Activated CD8-positive, alpha-beta T cell treated with anti-CD3 and anti-CD28 coated beads for 36 hours (primary cell): Measurements from ENCODE around the gene ZMYND10. TPM values are rescaled to one million over a fixed set of nuclear protein-coding genes. Genes with fewer than 3 reads are reported as not detected.

Experiments used
- ATAC-seq: fragments of 200-7000 bp; cut with Tn5 transposase; one replicate; pipeline ENCODE4 v1.10.0; 2021; ENCODE audit warnings: mild to moderate bottlenecking, moderate library complexity
- CTCF ChIA-PET: fragments of 350-600 bp; sonication (Branson Sonifier 250); formaldehyde crosslinking; loops from one replicate; lab custom pipeline; 2021; ENCODE audit warnings: antibody characterized with exemption; lab: Charles Lee
- POLR2A ChIA-PET: fragments of 350-600 bp; sonication (Branson Sonifier 250); formaldehyde crosslinking; loops from one replicate; lab custom pipeline; 2021; ENCODE audit warnings: antibody characterized with exemption; lab: Charles Lee
- DNase-seq: peaks from one replicate; pipeline ENCODE4 v3.0.0-alpha.2; 2020
- H3K27ac Mint-ChIP-seq: one replicate; pipeline ENCODE4 v1.8.0; 2021; ENCODE audit warnings: mild to moderate bottlenecking, mixed read lengths
- H3K27me3 Mint-ChIP-seq: one replicate; pipeline ENCODE4 v1.8.0; 2021; ENCODE audit warnings: mixed read lengths
- H3K36me3 Mint-ChIP-seq: one replicate; pipeline ENCODE4 v1.8.0; 2021; ENCODE audit warnings: low read depth, mixed read lengths
- H3K4me1 Mint-ChIP-seq: one replicate; pipeline ENCODE4 v1.8.0; 2021; ENCODE audit warnings: low read depth, mixed read lengths
- H3K4me3 Mint-ChIP-seq: one replicate; pipeline ENCODE4 v1.8.0; 2021; ENCODE audit warnings: mild to moderate bottlenecking, moderate library complexity, mixed read lengths
- H3K9me3 Mint-ChIP-seq: one replicate; pipeline ENCODE4 v1.8.0; 2021; ENCODE audit warnings: mixed read lengths
- intact Hi-C: fragments of 100-400 bp; cut with micrococcal nuclease; formaldehyde crosslinking; loops from one replicate; pipeline ENCODE4 v1.10.0; 2022
- total RNA-seq, 2 experiments: library from RNA; stranded (reverse); gene quantifications; one replicate each; pipeline ENCODE4 v1.2.3, GENCODE V29; 2021
- TF ChIP-seq, protein P1 (sequence below): fragments of 200-600 bp; IDR thresholded peaks from one replicate; pipeline ENCODE4 v1.8.0; 2022; ENCODE audit warnings: antibody characterized with exemption, mild to moderate bottlenecking

Gene ZMYND10
- total RNA-seq, 2 experiments from 2014 or later, result 1.5 to 2.6 TPM

DNA sequence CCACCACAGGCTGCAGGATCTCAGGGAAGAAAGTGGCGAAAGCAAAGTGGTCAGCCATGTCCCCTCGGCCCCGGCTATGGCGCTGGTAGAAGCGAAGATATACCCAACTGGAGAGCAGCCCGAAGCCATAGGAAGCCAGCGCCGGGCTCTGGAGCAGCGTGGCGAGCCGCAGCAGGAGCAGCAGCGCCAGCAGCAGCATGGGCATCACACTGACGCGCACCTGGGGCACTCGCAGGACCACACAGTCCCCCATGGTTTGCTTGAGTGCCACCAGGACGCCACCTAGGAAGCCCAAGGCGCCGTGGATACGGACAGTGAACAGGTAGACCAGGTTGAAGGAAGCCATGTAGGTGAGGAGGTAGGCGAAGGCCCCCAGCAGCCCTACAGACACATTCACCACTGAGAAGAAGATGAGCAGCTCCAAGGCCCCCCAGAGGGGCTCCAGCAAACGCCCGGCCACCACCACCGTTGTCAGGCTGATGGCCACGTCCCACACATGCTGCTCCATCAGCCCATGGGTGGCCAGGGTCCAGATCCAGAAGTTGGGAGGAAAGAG, 12.9 kb upstream of the ZMYND10 start:
- Mint-ChIP-seq H3K27ac (peak overlapping the region; percentile 85), H3K4me1 (peaks cover 40% of the 10 kb centered on the region), H3K4me3 (peak overlapping the region; percentile 88), H3K9me3 (no peaks in the 10 kb centered on the region), H3K27me3 (no peaks in the 10 kb centered on the region), H3K36me3 (peaks cover 25% of the 10 kb centered on the region)
- no peak for DNase-seq
- POLR2A ChIA-PET, result no interaction called here
- CTCF ChIA-PET, result no interaction called here
- ATAC-seq, result no peak
- intact Hi-C loops, result no loop called here
- TF ChIP-seq, protein P1, sequence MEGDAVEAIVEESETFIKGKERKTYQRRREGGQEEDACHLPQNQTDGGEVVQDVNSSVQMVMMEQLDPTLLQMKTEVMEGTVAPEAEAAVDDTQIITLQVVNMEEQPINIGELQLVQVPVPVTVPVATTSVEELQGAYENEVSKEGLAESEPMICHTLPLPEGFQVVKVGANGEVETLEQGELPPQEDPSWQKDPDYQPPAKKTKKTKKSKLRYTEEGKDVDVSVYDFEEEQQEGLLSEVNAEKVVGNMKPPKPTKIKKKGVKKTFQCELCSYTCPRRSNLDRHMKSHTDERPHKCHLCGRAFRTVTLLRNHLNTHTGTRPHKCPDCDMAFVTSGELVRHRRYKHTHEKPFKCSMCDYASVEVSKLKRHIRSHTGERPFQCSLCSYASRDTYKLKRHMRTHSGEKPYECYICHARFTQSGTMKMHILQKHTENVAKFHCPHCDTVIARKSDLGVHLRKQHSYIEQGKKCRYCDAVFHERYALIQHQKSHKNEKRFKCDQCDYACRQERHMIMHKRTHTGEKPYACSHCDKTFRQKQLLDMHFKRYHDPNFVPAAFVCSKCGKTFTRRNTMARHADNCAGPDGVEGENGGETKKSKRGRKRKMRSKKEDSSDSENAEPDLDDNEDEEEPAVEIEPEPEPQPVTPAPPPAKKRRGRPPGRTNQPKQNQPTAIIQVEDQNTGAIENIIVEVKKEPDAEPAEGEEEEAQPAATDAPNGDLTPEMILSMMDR, result no peak

DNA sequence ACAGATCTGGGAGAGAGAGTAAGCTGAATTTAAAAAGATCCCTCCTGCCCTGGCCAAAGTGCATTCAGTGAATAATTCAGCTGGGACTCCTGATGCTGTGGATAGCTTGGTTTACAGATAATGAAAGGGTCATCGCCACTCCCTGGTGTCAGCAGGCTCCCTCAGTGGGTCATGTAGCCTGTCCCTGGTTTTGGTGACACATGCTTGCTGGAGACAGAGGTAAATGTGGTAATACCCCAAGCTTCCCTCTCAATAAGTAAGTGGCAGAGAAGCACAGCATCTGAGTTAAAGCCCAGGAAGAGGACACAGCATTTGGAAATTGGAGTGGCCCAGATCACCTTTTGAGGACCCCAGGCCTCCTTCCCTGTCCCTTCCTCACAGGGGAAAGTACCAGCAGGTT, 11.9 kb upstream of the ZMYND10 start:
- Mint-ChIP-seq H3K4me1 (peaks cover 43% of the 10 kb centered on the region), H3K9me3 (no peaks in the 10 kb centered on the region), H3K4me3 (peak overlapping the region; percentile 88), H3K36me3 (peaks cover 25% of the 10 kb centered on the region), H3K27me3 (no peaks in the 10 kb centered on the region), H3K27ac (peak overlapping the region; percentile 14)
- ChIA-PET POLR2A (interaction anchor here (1.3 to 1.6 kb wide), 4 partner anchors 10 to 21 kb away, joined by 4 to 9 read pairs (median 6); partner anchors contain the start of genes RASSF1 and ZMYND10), CTCF (interaction anchor here (0.9 to 2.9 kb wide), 6 partner anchors 10 to 185 kb away, joined by 3 to 19 read pairs (median 4); partner anchors contain the start of gene ZMYND10)
- no peak for DNase-seq
- ATAC-seq, result no peak
- intact Hi-C loops, result no loop called here
- TF ChIP-seq, protein P1, result no peak

DNA sequence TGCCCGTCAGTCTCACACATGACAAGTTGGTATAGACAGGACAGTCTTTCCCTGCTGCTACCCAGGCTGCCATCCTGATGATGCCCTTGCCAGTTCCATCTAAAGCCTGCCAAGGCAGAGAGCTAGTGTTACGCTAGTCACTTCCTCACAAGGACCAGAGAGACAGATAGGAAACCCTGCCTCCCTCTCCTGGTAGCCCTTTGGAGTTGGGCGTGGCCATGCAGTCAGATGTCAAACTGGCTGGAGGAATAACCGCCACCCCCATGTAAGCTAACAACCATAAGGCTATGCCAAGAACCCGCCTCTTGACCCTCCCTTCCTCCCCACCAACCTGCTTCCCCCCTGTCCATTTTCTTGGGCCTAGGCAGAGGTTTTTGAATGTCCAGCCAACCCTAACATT, 11.0 kb upstream of the ZMYND10 start:
- DNase-seq (no peak), ATAC-seq (no peak)
- intact Hi-C loops, result no loop called here
- Mint-ChIP-seq H3K27ac (peak overlapping the region; percentile 38), H3K4me3 (peak overlapping the region; percentile 88), H3K36me3 (peaks cover 25% of the 10 kb centered on the region), H3K9me3 (no peaks in the 10 kb centered on the region), H3K27me3 (no peaks in the 10 kb centered on the region), H3K4me1 (peaks cover 45% of the 10 kb centered on the region)
- ChIA-PET POLR2A (interaction anchor here (1.4 to 1.6 kb wide), 3 partner anchors 9 to 20 kb away, joined by 5 to 9 read pairs (median 6); partner anchors contain the start of gene ZMYND10), CTCF (interaction anchor here (1.0 to 2.9 kb wide), 5 partner anchors 9 to 186 kb away, joined by 3 to 19 read pairs (median 4); partner anchors contain the start of gene ZMYND10)
- TF ChIP-seq, protein P1, result no peak

DNA sequence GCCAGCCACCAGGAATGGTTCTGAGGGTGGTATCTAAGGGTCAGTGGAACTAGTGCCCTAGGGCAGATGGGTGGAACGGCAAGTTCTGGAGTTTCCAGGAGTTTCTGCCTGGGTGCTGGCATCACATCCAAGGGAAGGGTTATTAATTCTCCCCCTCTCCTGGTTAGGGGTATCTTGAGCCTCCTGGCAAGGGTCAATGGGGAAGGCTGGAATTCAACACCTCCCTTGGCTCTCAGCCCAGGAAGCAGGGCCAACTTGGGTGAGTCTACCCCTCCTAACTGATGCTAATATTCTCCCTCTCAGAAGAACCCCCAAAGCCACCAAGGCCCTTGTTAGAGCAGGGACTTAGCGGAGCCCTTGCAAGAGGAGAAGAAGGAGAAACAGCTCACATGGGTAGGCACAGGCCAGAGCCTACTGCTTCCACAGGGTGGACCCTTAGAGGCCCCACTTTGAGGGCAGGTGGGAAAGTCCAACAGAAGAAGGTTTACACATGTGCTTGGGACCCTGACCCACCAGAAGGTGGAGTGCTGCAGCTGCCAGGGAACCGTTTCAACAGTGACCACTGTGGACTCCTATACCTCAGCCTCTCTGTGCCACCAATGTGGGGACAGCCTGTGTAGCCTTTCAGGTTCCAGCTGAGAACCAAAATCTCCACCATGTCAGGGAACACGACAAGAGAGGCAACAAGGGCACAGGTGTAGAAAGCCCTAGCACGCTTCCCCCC, 10.5 kb upstream of the ZMYND10 start:
- H3K27me3 Mint-ChIP-seq, result no peaks in the 10 kb centered on the region
- no peaks in the 10 kb centered on the region for H3K9me3 Mint-ChIP-seq
- peak overlapping the region; percentile 88 for H3K4me3 Mint-ChIP-seq
- H3K27ac Mint-ChIP-seq, result peak overlapping the region; percentile 42
- H3K4me1 Mint-ChIP-seq, result peaks cover 48% of the 10 kb centered on the region
- peaks cover 25% of the 10 kb centered on the region for H3K36me3 Mint-ChIP-seq
- ChIA-PET POLR2A (interaction anchor here (1.3 kb wide), 1 partner anchor 91 kb away, joined by 3 read pairs; no protein-coding TSS in a partner anchor), CTCF (interaction anchor here (2.9 kb wide), 1 partner anchor 8 kb away, joined by 19 read pairs; no protein-coding TSS in a partner anchor)
- TF ChIP-seq, protein P1, result no peak
- ATAC-seq, result no peak
- DNase-seq, result no peak
- intact Hi-C loops, result no loop called here
